SK-N-SH (cell line): ENCODE data around the gene COL5A1. TPM values are rescaled to one million over a fixed set of nuclear protein-coding genes. Genes with fewer than 3 reads are reported as not detected.

ENCODE experiments used
- CTCF ChIA-PET: fragments of 300-600, 350-600 bp; formaldehyde crosslinking; extraction: SDS; loops from one replicate; lab custom pipeline; 2021; lab: Yijun Ruan, JAX
- POLR2A ChIA-PET: fragments of 350-600 bp; sonication (Branson Sonifier 250); formaldehyde crosslinking; extraction: SDS; loops from one replicate; lab custom pipeline; 2020; ENCODE audit warnings: antibody characterized with exemption, inconsistent platforms; lab: Yijun Ruan, JAX
- DNase-seq: peaks from one replicate; pipeline ENCODE4 v3.0.0; 2012
- H2AFZ ChIP-seq: fragments of 200-600 bp; sonication (generic); 2 replicates; pipeline ENCODE4 v1.8.1; 2016; ENCODE audit warnings: antibody characterized with exemption, mild to moderate bottlenecking, low read depth
- H3F3A ChIP-seq: fragments of 200-600 bp; sonication (generic); replicated peaks from 2 replicates; pipeline ENCODE3; 2016; ENCODE audit warnings: antibody characterized with exemption, mild to moderate bottlenecking; ENCODE audit not compliant: insufficient read depth
- H3K27ac ChIP-seq, 2 experiments: fragments of 200-500 bp in 1 of 2; fragments of 200-600 bp in 1 of 2; sonication (Bioruptor generic) in 1 of 2; sonication (generic), shearing (Covaris generic) in 1 of 2; 2 replicates each; pipeline versions ENCODE4 v1.5.1 to v1.6.1; 2014 to 2016; ENCODE audit warnings: low read depth in 2 of 2, inconsistent platforms in 1 of 2, low read length in 1 of 2, mild to moderate bottlenecking in 1 of 2, mixed read lengths in 1 of 2
- H3K27me3 ChIP-seq: fragments of 200-600 bp; sonication (generic), shearing (Covaris generic); 2 replicates; pipeline ENCODE4 v1.6.1; 2016; ENCODE audit warnings: mixed run types; ENCODE audit not compliant: insufficient read depth
- H3K36me3 ChIP-seq, 2 experiments: fragments of 200-500 bp in 1 of 2; fragments of 200-600 bp in 1 of 2; sonication (Bioruptor generic) in 1 of 2; sonication (generic) in 1 of 2; replicated peaks in 1 of 2; 2 replicates each; pipeline versions ENCODE3 to v1.5.1; 2014 to 2016; ENCODE audit warnings: low read length in 1 of 2, mild to moderate bottlenecking in 1 of 2; ENCODE audit not compliant: insufficient read depth in 2 of 2, control insufficient read depth in 1 of 2
- H3K4me1 ChIP-seq, 2 experiments: fragments of 200-500 bp in 1 of 2; fragments of 200-600 bp in 1 of 2; sonication (Bioruptor generic) in 1 of 2; sonication (generic), shearing (Covaris generic) in 1 of 2; 2 replicates each; pipeline versions ENCODE4 v1.5.1 to v1.6.1; 2014 to 2016; ENCODE audit warnings: low read depth in 1 of 2, low read length in 1 of 2, mixed run types in 1 of 2; ENCODE audit not compliant: insufficient read depth in 2 of 2, control insufficient read depth in 1 of 2
- H3K4me2 ChIP-seq: fragments of 200-600 bp; sonication (generic), shearing (Covaris generic); 2 replicates; pipeline ENCODE4 v1.6.1; 2017; ENCODE audit warnings: mixed run types
- H3K4me3 ChIP-seq, 2 experiments: fragments of 200-500 bp in 1 of 2; fragments of 200-600 bp in 1 of 2; sonication (Bioruptor generic) in 1 of 2; sonication (generic), shearing (Covaris generic) in 1 of 2; 2 replicates each; pipeline versions ENCODE4 v1.5.1 to v1.8.1; 2014 to 2016; ENCODE audit warnings: low read depth in 2 of 2, inconsistent platforms in 1 of 2, low read length in 1 of 2, mild to moderate bottlenecking in 1 of 2, mixed read lengths in 1 of 2, moderate library complexity in 1 of 2
- H3K79me2 ChIP-seq: fragments of 200-600 bp; sonication (generic); 2 replicates; pipeline ENCODE4 v1.8.1; 2017; ENCODE audit warnings: mild to moderate bottlenecking; ENCODE audit not compliant: insufficient read depth
- H3K9ac ChIP-seq: fragments of 200-600 bp; sonication (generic); 2 replicates; pipeline ENCODE4 v1.6.1; 2017; ENCODE audit warnings: mixed run types
- H3K9me2 ChIP-seq: fragments of 200-600 bp; sonication (generic); 2 replicates; pipeline ENCODE4 v1.6.1; 2017; ENCODE audit warnings: mixed run types
- H3K9me3 ChIP-seq: fragments of 200-600 bp; sonication (generic); 2 replicates; pipeline ENCODE4 v1.6.1; 2017; ENCODE audit warnings: mixed run types, mild to moderate bottlenecking, moderate library complexity
- H4K20me1 ChIP-seq: fragments of 200-600 bp; sonication (generic); 2 replicates; pipeline ENCODE4 v1.6.1; 2017; ENCODE audit warnings: mild to moderate bottlenecking, mixed run types; ENCODE audit not compliant: insufficient read depth
- CTCF ChIP-seq: fragments of 200-600 bp; sonication (generic); IDR thresholded peaks from 2 replicates; pipeline ENCODE4 v1.6.1; 2017; ENCODE audit warnings: antibody characterized with exemption, mild to moderate bottlenecking, moderate library complexity
- EP300 ChIP-seq, 2 experiments: IDR thresholded peaks; 2 replicates each; pipeline versions ENCODE4 v1.4.0 to v1.6.1; 2012; ENCODE audit warnings: borderline replicate concordance in 1 of 2, low read depth in 1 of 2, low read length in 1 of 2
- FOSL2 ChIP-seq: IDR thresholded peaks from 2 replicates; pipeline ENCODE4 v1.4.0; 2012; ENCODE audit warnings: low read depth, mild to moderate bottlenecking, moderate library complexity, borderline replicate concordance
- FOXM1 ChIP-seq: IDR thresholded peaks from 2 replicates; pipeline ENCODE4 v1.4.0; 2012; ENCODE audit warnings: low read depth, mild to moderate bottlenecking
- GATA2 ChIP-seq: sonication (generic); formaldehyde crosslinking; IDR thresholded peaks from 2 replicates; pipeline ENCODE4 v1.5.0; 2020; ENCODE audit warnings: mild to moderate bottlenecking, missing genetic modification reagents
- IRF3 ChIP-seq: fragments of 150-350 bp; IDR thresholded peaks from 2 replicates; pipeline ENCODE4 v1.6.1; 2016; ENCODE audit warnings: mild to moderate bottlenecking, low read depth, low read length
- JUND ChIP-seq: IDR thresholded peaks from 2 replicates; pipeline ENCODE4 v1.4.0; 2012
- MEF2A ChIP-seq: IDR thresholded peaks from 2 replicates; pipeline ENCODE4 v1.4.0; 2012; ENCODE audit warnings: low read depth, borderline replicate concordance
- NFIC ChIP-seq: IDR thresholded peaks from 2 replicates; pipeline ENCODE4 v1.4.0; 2012; ENCODE audit warnings: borderline replicate concordance
- POLR2AphosphoS5 ChIP-seq: IDR thresholded peaks from 2 replicates; pipeline ENCODE4 v1.6.1; 2012; ENCODE audit warnings: low read depth, low read length
- RAD21 ChIP-seq: IDR thresholded peaks from 2 replicates; pipeline ENCODE4 v1.6.1; 2012; ENCODE audit warnings: mild to moderate bottlenecking, low read length
- REST ChIP-seq: IDR thresholded peaks from 2 replicates; pipeline ENCODE4 v1.6.1; 2012; ENCODE audit warnings: mild to moderate bottlenecking, low read depth, low read length, moderate library complexity
- SIN3A ChIP-seq: IDR thresholded peaks from 2 replicates; pipeline ENCODE4 v1.6.1; 2012; ENCODE audit warnings: low read depth, mild to moderate bottlenecking, low read length, moderate library complexity, borderline replicate concordance
- SMC3 ChIP-seq: IDR thresholded peaks from 2 replicates; pipeline ENCODE4 v1.6.1; 2012; ENCODE audit warnings: low read depth, low read length, improper control_type of control experiment
- TCF12 ChIP-seq: IDR thresholded peaks from 2 replicates; pipeline ENCODE4 v1.4.0; 2012
- WGBS: methylation state at CpG from one replicate; pipeline ENCODE4 v1.1.6; 2017; ENCODE audit warnings: low lambda C conversion rate; 5-methylcytosine and 5-hydroxymethylcytosine counted together
- polyA plus RNA-seq, 3 experiments: library from polyadenylated mRNA; depleted of rRNA; stranded (reverse); fragments of >200 nt; gene quantifications; 2 replicates each; pipeline ENCODE4 v1.2.3, GENCODE V29; 2012
- TF ChIP-seq, protein P1 (sequence below): IDR thresholded peaks from 2 replicates; pipeline ENCODE4 v1.4.0; 2012; ENCODE audit warnings: low read depth, borderline replicate concordance

The COL5A1 gene
- polyA plus RNA-seq, 1 of the 3 experiments (the other 2 are of a cell fraction) = 73.8 TPM

- Histone ChIP-seq H3K79me2 (no peaks in the 10 kb centered on the region), H3K9me2 (no peaks in the 10 kb centered on the region), H3K4me3 (no peak overlapping the region), H3F3A (peaks cover 20% of the 10 kb centered on the region), H2AFZ (no peak overlapping the region), H3K9me3 (peaks cover 10% of the 10 kb centered on the region; the same call in 1 of the 2 replicates), H4K20me1 (no peaks in the 10 kb centered on the region), H3K27me3 (no peaks in the 10 kb centered on the region), H3K9ac (no peak overlapping the region), H3K4me1 (0 out of 4 replicates have a peak, but pooled peaks cover 0 to 6% of the 10 kb centered on the region in 2 experiments), H3K36me3 (no peaks in the 10 kb centered on the region), H3K4me2 (no peak overlapping the region), H3K27ac (no peak overlapping the region)
- DNase-seq = peak; percentile 46
- 76% methylated on average over 12 of the region's 13 CpGs for WGBS
- ChIA-PET CTCF (no interaction called here), POLR2A (no interaction called here)
- TF ChIP-seq FOXM1 = no peak
- no peak for TF ChIP-seq POLR2AphosphoS5
- no peak for TF ChIP-seq TCF12
- TF ChIP-seq RAD21 = no peak
- no peak for TF ChIP-seq IRF3
- TF ChIP-seq SIN3A = no peak
- no peak for TF ChIP-seq GATA2
- no peak for TF ChIP-seq NFIC
- no peak for TF ChIP-seq CTCF
- TF ChIP-seq, protein P1, sequence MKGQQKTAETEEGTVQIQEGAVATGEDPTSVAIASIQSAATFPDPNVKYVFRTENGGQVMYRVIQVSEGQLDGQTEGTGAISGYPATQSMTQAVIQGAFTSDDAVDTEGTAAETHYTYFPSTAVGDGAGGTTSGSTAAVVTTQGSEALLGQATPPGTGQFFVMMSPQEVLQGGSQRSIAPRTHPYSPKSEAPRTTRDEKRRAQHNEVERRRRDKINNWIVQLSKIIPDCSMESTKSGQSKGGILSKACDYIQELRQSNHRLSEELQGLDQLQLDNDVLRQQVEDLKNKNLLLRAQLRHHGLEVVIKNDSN = no peak
- TF ChIP-seq SMC3 = no peak
- no peak for TF ChIP-seq MEF2A
- no peak for TF ChIP-seq EP300 (IDR thresholded peaks at IDR 0.05; ENCODE audit: borderline replicate concordance in 1 of 2, low read depth in 1 of 2, low read length in 1 of 2)
- TF ChIP-seq JUND = no peak
These were observed 34.5 kb upstream of the COL5A1 start for GRCh38 chr9:134606951-134607731.

DNA sequence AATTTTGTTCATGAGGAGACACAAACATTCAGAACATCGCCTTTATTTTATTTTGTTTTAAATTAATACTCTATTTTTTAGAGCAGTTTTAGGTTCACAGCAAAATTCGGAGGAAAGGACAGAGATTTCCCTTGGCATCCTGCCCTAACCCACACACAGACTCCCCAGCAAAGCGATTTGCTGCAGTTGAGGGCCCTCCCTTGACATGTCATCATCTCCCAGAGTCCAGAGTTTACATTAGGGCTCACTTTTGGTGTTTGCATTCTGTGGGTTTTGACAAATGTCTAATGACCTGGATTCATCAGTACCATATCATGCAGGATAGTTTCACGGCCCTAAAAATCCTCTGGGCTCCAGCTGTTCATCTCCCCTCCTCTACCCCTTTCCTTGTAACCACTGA is 33.6 kb upstream of the COL5A1 start:
- Histone ChIP-seq H3K4me2 (no peak overlapping the region), H3K36me3 (peaks cover 0 to 6% of the 10 kb centered on the region in 2 experiments), H3K4me1 (0 out of 4 replicates have a peak, but pooled peaks cover 0 to 5% of the 10 kb centered on the region in 2 experiments), H3K4me3 (no peak overlapping the region), H2AFZ (no peak overlapping the region), H3K27me3 (no peaks in the 10 kb centered on the region), H3K9me2 (no peaks in the 10 kb centered on the region), H3K79me2 (no peaks in the 10 kb centered on the region), H3K9me3 (peaks cover 19% of the 10 kb centered on the region; the same call in 1 of the 2 replicates), H3F3A (peaks cover 22% of the 10 kb centered on the region), H4K20me1 (no peaks in the 10 kb centered on the region), H3K27ac (no peak overlapping the region), H3K9ac (no peak overlapping the region)
- DNase-seq = no peak
- ChIA-PET CTCF (no interaction called here), POLR2A (no interaction called here)
- 63% methylated on average over 4 of the region's 4 CpGs for WGBS
- TF ChIP-seq REST = no peak
- no peak for TF ChIP-seq FOSL2
- no peak for TF ChIP-seq SIN3A
- no peak for TF ChIP-seq IRF3
- TF ChIP-seq EP300 (IDR thresholded peaks at IDR 0.05; ENCODE audit: borderline replicate concordance in 1 of 2, low read depth in 1 of 2, low read length in 1 of 2) = no peak
- TF ChIP-seq, protein P1 = no peak
- no peak for TF ChIP-seq TCF12
- TF ChIP-seq POLR2AphosphoS5 = no peak
